HG03108 (cell line): ENCODE measurements around the gene TRUB1.

ENCODE experiments used
- ATAC-seq: cut with Tn5 transposase; IDR thresholded peaks from one replicate; pipeline ENCODE4 v1.9.1; 2021; ENCODE audit warnings: moderate library complexity; ENCODE audit not compliant: unreplicated experiment

Gene TRUB1

DNA sequence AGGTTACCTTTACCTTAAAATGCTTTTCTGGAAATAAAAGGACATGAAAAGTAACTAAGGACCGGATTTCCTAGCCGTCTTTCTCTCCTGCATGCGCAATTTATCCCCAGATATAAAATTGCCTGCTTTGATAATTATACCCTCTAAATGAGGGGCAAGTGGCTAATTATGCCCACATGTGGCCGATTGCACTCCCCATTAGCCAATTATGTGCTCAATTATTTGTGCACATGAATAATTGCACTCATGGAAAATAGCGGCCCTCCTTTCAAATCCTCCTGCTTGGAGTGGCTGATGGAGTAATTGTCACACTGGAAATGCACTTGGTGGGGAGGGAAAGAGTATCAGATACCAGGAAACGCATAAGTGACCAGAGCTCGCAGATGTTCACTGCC, 88.7 kb downstream of the TRUB1 start:
- ATAC-seq, result no peak
